ENCODE data around the gene DEDD2. TPM values are rescaled to one million over a fixed set of nuclear protein-coding genes. Genes with fewer than 3 reads are reported as not detected.

Gene DEDD2
- polyA plus RNA-seq, 3 donors, result 125 to 141 (median 133) TPM

- no peak overlapping the region for H3K27ac Mint-ChIP-seq
- Histone ChIP-seq H3K4me2 (replicated peaks; ENCODE audit: extremely low read depth, low read length, poor library complexity, severe bottlenecking) (no peak overlapping the region), H3K79me2 (ENCODE audit: insufficient read depth, low read length) (no peaks in the 10 kb centered on the region), H3K4me3 (replicated peaks in 1 of 3; ENCODE audit: low read depth in 2 of 3, low read length in 3 of 3) (no peak overlapping the region), H3K27ac (ENCODE audit: low read depth in 1 of 2, low read length in 2 of 2) (no peak overlapping the region), H3K27me3 (ENCODE audit: control insufficient read depth in 2 of 2, insufficient read depth in 2 of 2, low read length in 2 of 2) (peaks cover 15 to 23% of the 10 kb centered on the region in 2 donors), H3K4me1 (ENCODE audit: control insufficient read depth in 1 of 2, insufficient read depth in 2 of 2, low read length in 2 of 2) (peaks cover 10 to 21% of the 10 kb centered on the region in 2 donors), H3K36me3 (replicated peaks in 1 of 2; ENCODE audit: control insufficient read depth in 1 of 2, insufficient read depth in 2 of 2, low read length in 2 of 2) (no peaks in the 10 kb centered on the region), H3K9ac (ENCODE audit: insufficient read depth, low read length, poor library complexity, severe bottlenecking) (no peak overlapping the region), H3K9me3 (replicated peaks in 1 of 2; ENCODE audit: control insufficient read depth in 1 of 2, insufficient read depth in 1 of 2, low read length in 2 of 2) (peaks cover 0 to 5% of the 10 kb centered on the region in 2 donors), H4K20me1 (ENCODE audit: insufficient read depth, low read length) (peaks cover 1% of the 10 kb centered on the region), H2AFZ (ENCODE audit: insufficient read depth, low read depth, low read length, poor library complexity, severe bottlenecking) (no peak overlapping the region)
- H3K9me3 Mint-ChIP-seq, result peaks cover 0 to 13% (median 5%) of the 10 kb centered on the region in 7 donors
- WGBS (ENCODE audit: insufficient coverage), result 100% methylated on average over 3 of the region's 7 CpGs
- peaks cover 29 to 33% (median 32%) of the 10 kb centered on the region in 3 donors for H3K27me3 Mint-ChIP-seq (ENCODE audit: low read depth in 3 of 3)
- no peak overlapping the region for H3K4me3 Mint-ChIP-seq
- no peak for DNase-seq
- no peak for TF ChIP-seq CTCF (IDR thresholded peaks at IDR 0.05)
- H3K36me3 Mint-ChIP-seq, result peaks cover 5 to 8% of the 10 kb centered on the region in 2 donors
- intact Hi-C loops (cut with micrococcal nuclease), result no loop called here
- H3K4me1 Mint-ChIP-seq, result peaks cover 17% of the 10 kb centered on the region
Observed at GRCh38 chr19:42172261-42172660, 45.2 kb downstream of the DEDD2 start.

GRCh38 chr19:42170715-42171114 lies 46.8 kb downstream of the DEDD2 start:
- TF ChIP-seq CTCF (IDR thresholded peaks at IDR 0.05), result no peak
- peaks cover 0 to 1% of the 10 kb centered on the region in 2 donors for H3K9me3 ChIP-seq (replicated peaks in 1 of 2; ENCODE audit: control insufficient read depth in 1 of 2, insufficient read depth in 1 of 2, low read length in 2 of 2)
- Mint-ChIP-seq H3K9me3 (peaks cover 0 to 8% (median 1%) of the 10 kb centered on the region in 7 donors), H3K36me3 (peaks cover 0 to 4% of the 10 kb centered on the region in 2 donors), H3K4me3 (no peak overlapping the region), H3K27ac (no peak overlapping the region), H3K4me1 (peaks cover 9% of the 10 kb centered on the region), H3K27me3 (ENCODE audit: low read depth in 3 of 3) (peaks cover 21 to 31% (median 23%) of the 10 kb centered on the region in 3 donors)
- H3K36me3 ChIP-seq (replicated peaks in 1 of 2; ENCODE audit: control insufficient read depth in 1 of 2, insufficient read depth in 2 of 2, low read length in 2 of 2), result no peaks in the 10 kb centered on the region
- no peak for DNase-seq
- H3K4me1 ChIP-seq (ENCODE audit: control insufficient read depth in 1 of 2, insufficient read depth in 2 of 2, low read length in 2 of 2), result peaks cover 2 to 7% of the 10 kb centered on the region in 2 donors
- H3K79me2 ChIP-seq (ENCODE audit: insufficient read depth, low read length), result no peaks in the 10 kb centered on the region
- WGBS (ENCODE audit: insufficient coverage), result 96% methylated on average over 16 of the region's 16 CpGs
- peaks cover 12 to 14% of the 10 kb centered on the region in 2 donors for H3K27me3 ChIP-seq (ENCODE audit: control insufficient read depth in 2 of 2, insufficient read depth in 2 of 2, low read length in 2 of 2)
- H2AFZ ChIP-seq (ENCODE audit: insufficient read depth, low read depth, low read length, poor library complexity, severe bottlenecking), result no peak overlapping the region
- no peak overlapping the region for H3K9ac ChIP-seq (ENCODE audit: insufficient read depth, low read length, poor library complexity, severe bottlenecking)
- H3K27ac ChIP-seq (ENCODE audit: low read depth in 1 of 2, low read length in 2 of 2), result no peak overlapping the region
- H3K4me2 ChIP-seq (replicated peaks; ENCODE audit: extremely low read depth, low read length, poor library complexity, severe bottlenecking), result no peak overlapping the region
- no peak overlapping the region for H3K4me3 ChIP-seq (replicated peaks in 1 of 3; ENCODE audit: low read depth in 2 of 3, low read length in 3 of 3)
- intact Hi-C loops (cut with micrococcal nuclease), result no loop called here
- no peaks in the 10 kb centered on the region for H4K20me1 ChIP-seq (ENCODE audit: insufficient read depth, low read length)
